ENCODE results near the gene RBL2. TPM values are rescaled to one million over a fixed set of nuclear protein-coding genes. Genes with fewer than 3 reads are reported as not detected.
A peak's percentile ranks its signal among the peaks of the same experiment; 100 is the strongest.

RBL2 gene
- total and polyA plus RNA-seq, 9 donors: 48.0 to 88.7 (median 71.7) TPM

DNA sequence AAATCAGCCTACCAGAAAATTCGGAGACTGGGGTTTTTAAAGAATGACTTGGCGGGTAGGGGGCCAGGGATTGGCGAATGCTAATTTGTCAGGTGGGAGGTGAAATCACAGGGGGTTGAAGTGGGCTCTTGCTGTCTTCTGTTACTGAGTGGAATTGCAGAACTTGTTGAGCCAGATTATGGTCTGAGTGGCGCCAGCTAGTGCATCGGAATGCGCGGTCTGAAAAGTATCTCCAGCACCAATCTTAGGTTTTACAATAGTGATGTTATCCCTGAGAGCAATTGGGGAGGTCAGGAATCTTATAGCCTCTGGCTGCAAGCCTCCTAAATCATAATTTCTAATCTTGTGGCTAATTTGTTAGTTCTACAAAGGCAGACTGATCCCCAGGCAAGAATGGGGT, 762 bp upstream of the RBL2 start:
- WGBS, 3 donors: 83 to 89% (median 87%) methylated on average over 7 of the region's 7 CpGs
- no peaks in the 10 kb centered on the region for H3K36me3 ChIP-seq
- TF ChIP-seq POLR2A (IDR thresholded peaks at IDR 0.05) (no peak), CTCF (IDR thresholded peaks at IDR 0.05) (no peak), EP300 (IDR thresholded peaks at IDR 0.05) (no peak)
- intact Hi-C loops (cut with DNase I): loop anchor here in 1 of 4 donors (10.0 kb wide), 1 partner anchor 379 kb away; the partner anchor contains the start of genes CHD9 and CHD9NB
- H3K9me3 ChIP-seq: peaks cover 0 to 6% of the 10 kb centered on the region in 2 donors
- H3K4me1 ChIP-seq (ENCODE audit: insufficient read depth): no peaks in the 10 kb centered on the region
- no peak overlapping the region for H3K4me3 ChIP-seq
- H3K27me3 ChIP-seq: no peaks in the 10 kb centered on the region
- no peak for DNase-seq
- H3K27ac ChIP-seq: no peak overlapping the region

- Histone ChIP-seq H3K4me1 (ENCODE audit: insufficient read depth) (no peaks in the 10 kb centered on the region), H3K36me3 (no peaks in the 10 kb centered on the region), H3K4me3 (peak overlapping the region; percentile 83), H3K9me3 (peaks cover 0 to 6% of the 10 kb centered on the region in 2 donors), H3K27me3 (no peaks in the 10 kb centered on the region), H3K27ac (peak overlapping the region in 1 of 2 donors; percentile 90)
- DNase-seq: no peak
- TF ChIP-seq CTCF (IDR thresholded peaks at IDR 0.05) (no peak), EP300 (IDR thresholded peaks at IDR 0.05) (no peak), POLR2A (IDR thresholded peaks at IDR 0.05) (no peak)
- 17 to 23% (median 20%) methylated on average over 13 of the region's 13 CpGs for WGBS, 3 donors
- intact Hi-C loops (cut with DNase I): loop anchor here in 1 of 4 donors (10.0 kb wide), 1 partner anchor 379 kb away; the partner anchor contains the start of genes CHD9 and CHD9NB
Observed at GRCh38 chr16:53433930-53434376, 318 bp upstream of the RBL2 start.

DNA sequence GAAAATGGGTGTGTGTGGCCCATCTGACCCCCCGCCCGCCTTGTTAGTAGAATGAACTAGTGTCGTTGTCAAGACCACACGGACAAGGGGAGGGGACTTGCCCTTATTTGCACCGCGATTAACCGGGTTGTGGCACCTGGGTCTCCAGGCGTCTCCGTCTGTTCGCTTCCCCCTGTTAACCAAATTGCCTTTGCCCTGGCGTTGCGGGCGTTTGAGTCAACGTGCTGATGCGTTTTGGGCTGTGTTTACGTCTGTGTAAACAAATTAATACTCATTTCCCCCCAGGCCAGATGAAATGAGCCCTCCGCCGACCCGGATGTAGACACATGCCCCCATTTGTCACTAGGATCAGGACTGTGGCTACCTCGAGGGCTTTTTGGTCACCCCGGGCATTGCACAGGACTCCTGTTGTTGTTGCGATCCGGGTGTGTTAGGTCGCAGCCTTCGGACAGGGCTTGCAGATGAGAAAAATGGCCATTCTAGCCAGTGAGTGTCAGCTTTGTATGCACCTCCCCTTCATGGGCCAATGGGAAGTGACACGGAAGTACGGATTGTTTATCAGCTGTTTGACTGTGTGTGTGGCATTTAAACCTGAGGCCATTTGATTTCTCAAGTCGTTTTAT, 906 bp downstream of the RBL2 start:
- TF ChIP-seq POLR2A (IDR thresholded peaks at IDR 0.05) (peak; percentile 21), EP300 (IDR thresholded peaks at IDR 0.05) (no peak), CTCF (IDR thresholded peaks at IDR 0.05) (no peak)
- intact Hi-C loops (cut with DNase I): loop anchor here in 1 of 4 donors (10.0 kb wide), 1 partner anchor 380 kb away; the partner anchor contains the start of genes CHD9 and CHD9NB
- WGBS, 3 donors: 1% methylated on average over 28 of the region's 28 CpGs

GRCh38 chr16:53440125-53440524, 5.9 kb downstream of the RBL2 start:
- Histone ChIP-seq H3K4me3 (no peak overlapping the region), H3K27me3 (no peaks in the 10 kb centered on the region), H3K27ac (no peak overlapping the region), H3K4me1 (ENCODE audit: insufficient read depth) (no peaks in the 10 kb centered on the region), H3K36me3 (no peaks in the 10 kb centered on the region), H3K9me3 (no peaks in the 10 kb centered on the region)
- no peak for TF ChIP-seq EP300 (IDR thresholded peaks at IDR 0.05)
- no peak for TF ChIP-seq CTCF (IDR thresholded peaks at IDR 0.05)
- TF ChIP-seq POLR2A (IDR thresholded peaks at IDR 0.05): no peak
- DNase-seq: no peak
- 83 to 96% (median 90%) methylated on average over 5 of the region's 5 CpGs for WGBS, 3 donors
- intact Hi-C loops (cut with DNase I): no loop called here

More for the DNA sequence above, 906 bp downstream of the RBL2 start:
- peak; percentile 53 to 71 (median 63) for DNase-seq
- peaks cover 0 to 2% of the 10 kb centered on the region in 2 donors for H3K9me3 ChIP-seq
- no peaks in the 10 kb centered on the region for H3K4me1 ChIP-seq (ENCODE audit: insufficient read depth)
- peak overlapping the region; percentile 83 for H3K4me3 ChIP-seq
- no peaks in the 10 kb centered on the region for H3K27me3 ChIP-seq
- H3K36me3 ChIP-seq: no peaks in the 10 kb centered on the region
- peak overlapping the region; percentile 70 to 90 for H3K27ac ChIP-seq

All from ovary (tissue), 9 donors.